HG03378 (cell line): ENCODE measurements around the gene KIAA1958.
"Not testable (repeated sequence)": the region's sequence is repeated elsewhere in the genome, so short reads cannot be mapped to it uniquely, and the experiment has no call there.

Source experiments
- ATAC-seq: cut with Tn5 transposase; IDR thresholded peaks from one replicate; pipeline ENCODE4 v1.9.1; 2021; ENCODE audit warnings: mild to moderate bottlenecking, moderate library complexity; ENCODE audit not compliant: unreplicated experiment

The KIAA1958 gene

GRCh38 chr9:112582371-112583262 is 96.0 kb downstream of the KIAA1958 start:
- ATAC-seq, result no peak

- no peak for ATAC-seq
Measured at GRCh38 chr9:112586599-112587155, 100.0 kb downstream of the KIAA1958 start.

- not testable (repeated sequence) for ATAC-seq
Measured at GRCh38 chr9:112591875-112592274, 105.2 kb downstream of the KIAA1958 start.

- ATAC-seq, result no peak
Measured at GRCh38 chr9:112599732-112600131, 113.1 kb downstream of the KIAA1958 start.

GRCh38 chr9:112601636-112602035 is 115.0 kb downstream of the KIAA1958 start:
- no peak for ATAC-seq

- ATAC-seq, result no peak
Measured at GRCh38 chr9:112604790-112605189, 118.2 kb downstream of the KIAA1958 start.

GRCh38 chr9:112605518-112605917 is 118.9 kb downstream of the KIAA1958 start:
- peak; percentile 94 for ATAC-seq

GRCh38 chr9:112605963-112606699 is 119.5 kb downstream of the KIAA1958 start:
- ATAC-seq, result no peak

- no peak for ATAC-seq
Measured at GRCh38 chr9:112608851-112609250, 122.2 kb downstream of the KIAA1958 start.

GRCh38 chr9:112615584-112616266 is 129.1 kb downstream of the KIAA1958 start:
- no peak for ATAC-seq

- ATAC-seq, result no peak
Measured at GRCh38 chr9:112617371-112617770, 130.7 kb downstream of the KIAA1958 start.

GRCh38 chr9:112618385-112619009 is 131.9 kb downstream of the KIAA1958 start:
- no peak for ATAC-seq

- no peak for ATAC-seq
Measured at GRCh38 chr9:112620388-112620787, 133.8 kb downstream of the KIAA1958 start.

GRCh38 chr9:112621018-112621655 is 134.5 kb downstream of the KIAA1958 start:
- no peak for ATAC-seq

- ATAC-seq, result no peak
Measured at GRCh38 chr9:112623198-112623597, 136.6 kb downstream of the KIAA1958 start.

GRCh38 chr9:112624711-112625707 is 138.4 kb downstream of the KIAA1958 start:
- no peak for ATAC-seq

- ATAC-seq, result no peak
Measured at GRCh38 chr9:112629671-112630485, 143.3 kb downstream of the KIAA1958 start.
